Subcutaneous adipose tissue (tissue), 4 donors: ENCODE measurements around the gene FOXL3. TPM values are rescaled to one million over a fixed set of nuclear protein-coding genes. Genes with fewer than 3 reads are reported as not detected.

Source experiments
- total RNA-seq, 4 donors: library from RNA; depleted of rRNA; stranded (reverse); fragments of >200 nt; gene quantifications; one replicate each; pipeline ENCODE4 v1.1.0, GENCODE V29; 2016
- TF ChIP-seq, protein P1 (sequence below): fragments of 450-650 bp; IDR thresholded peaks from one replicate; pipeline ENCODE4 v1.5.1; 2016; ENCODE audit warnings: low read depth, mild to moderate bottlenecking, control low read depth, antibody characterized with exemption, moderate library complexity

The FOXL3 gene
- total RNA-seq, 4 donors from 2014 or later, result not detected

DNA sequence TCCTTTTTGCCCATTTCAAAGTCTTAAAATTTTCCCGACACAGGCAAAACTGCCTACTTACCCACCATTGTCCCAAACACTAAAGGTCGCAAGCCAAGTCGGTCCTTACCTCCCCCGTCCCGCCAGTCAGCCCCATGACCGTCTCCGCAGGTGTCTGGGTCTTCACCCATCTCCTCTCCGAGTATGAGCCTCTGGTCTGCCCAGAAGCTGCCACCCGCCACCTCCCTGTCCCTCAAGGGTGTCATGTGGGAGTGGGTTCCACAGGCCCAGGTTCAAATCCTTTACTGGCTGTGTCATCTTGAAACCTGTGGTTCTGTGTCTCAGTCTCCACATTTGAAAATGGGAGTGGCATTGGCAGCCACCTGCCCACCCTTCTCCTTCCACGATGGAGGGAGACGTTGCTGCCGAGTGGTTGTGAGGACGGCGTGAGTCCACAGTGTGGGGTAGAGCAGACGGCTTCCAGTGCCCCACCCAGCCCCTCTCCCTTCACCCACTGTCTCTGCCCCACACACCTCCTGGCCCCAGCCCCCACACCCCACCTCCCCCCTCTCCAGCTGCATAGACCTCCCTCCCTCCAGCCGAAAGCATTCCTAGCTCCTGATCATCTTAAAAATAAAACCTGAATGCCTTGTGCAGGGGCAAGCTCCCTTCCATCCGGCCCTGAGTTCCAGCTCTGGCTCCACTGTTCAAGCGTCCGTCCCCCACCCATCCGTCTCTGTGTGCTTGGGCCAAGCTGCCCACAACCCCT lies 35.3 kb downstream of the FOXL3 start:
- TF ChIP-seq, protein P1, sequence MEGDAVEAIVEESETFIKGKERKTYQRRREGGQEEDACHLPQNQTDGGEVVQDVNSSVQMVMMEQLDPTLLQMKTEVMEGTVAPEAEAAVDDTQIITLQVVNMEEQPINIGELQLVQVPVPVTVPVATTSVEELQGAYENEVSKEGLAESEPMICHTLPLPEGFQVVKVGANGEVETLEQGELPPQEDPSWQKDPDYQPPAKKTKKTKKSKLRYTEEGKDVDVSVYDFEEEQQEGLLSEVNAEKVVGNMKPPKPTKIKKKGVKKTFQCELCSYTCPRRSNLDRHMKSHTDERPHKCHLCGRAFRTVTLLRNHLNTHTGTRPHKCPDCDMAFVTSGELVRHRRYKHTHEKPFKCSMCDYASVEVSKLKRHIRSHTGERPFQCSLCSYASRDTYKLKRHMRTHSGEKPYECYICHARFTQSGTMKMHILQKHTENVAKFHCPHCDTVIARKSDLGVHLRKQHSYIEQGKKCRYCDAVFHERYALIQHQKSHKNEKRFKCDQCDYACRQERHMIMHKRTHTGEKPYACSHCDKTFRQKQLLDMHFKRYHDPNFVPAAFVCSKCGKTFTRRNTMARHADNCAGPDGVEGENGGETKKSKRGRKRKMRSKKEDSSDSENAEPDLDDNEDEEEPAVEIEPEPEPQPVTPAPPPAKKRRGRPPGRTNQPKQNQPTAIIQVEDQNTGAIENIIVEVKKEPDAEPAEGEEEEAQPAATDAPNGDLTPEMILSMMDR, result no peak

DNA sequence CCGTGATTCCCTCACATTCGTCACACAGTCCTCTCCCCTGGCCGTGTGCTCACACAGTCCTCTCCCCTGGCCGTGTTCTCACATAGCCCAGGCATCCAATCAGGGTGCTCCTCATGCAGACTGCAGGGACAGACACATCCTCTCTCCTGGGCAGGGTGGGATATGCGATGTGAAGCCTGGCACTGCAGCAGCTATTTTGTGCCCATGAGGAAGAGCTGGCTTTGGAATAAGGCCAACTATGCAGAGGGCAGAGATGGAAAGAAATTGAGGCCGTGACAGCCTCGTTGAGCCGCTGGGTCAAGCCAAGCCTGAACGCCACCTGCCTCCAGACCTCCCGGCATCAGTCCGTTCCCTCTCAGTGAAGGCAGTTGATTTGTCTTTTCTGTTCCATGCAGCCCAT lies 35.8 kb downstream of the FOXL3 start:
- TF ChIP-seq, protein P1, result no peak

GRCh38 chr7:326273-326672 lies 36.3 kb downstream of the FOXL3 start:
- TF ChIP-seq, protein P1, result no peak

- TF ChIP-seq, protein P1, result no peak
These were observed 36.9 kb downstream of the FOXL3 start for GRCh38 chr7:326809-327232.

DNA sequence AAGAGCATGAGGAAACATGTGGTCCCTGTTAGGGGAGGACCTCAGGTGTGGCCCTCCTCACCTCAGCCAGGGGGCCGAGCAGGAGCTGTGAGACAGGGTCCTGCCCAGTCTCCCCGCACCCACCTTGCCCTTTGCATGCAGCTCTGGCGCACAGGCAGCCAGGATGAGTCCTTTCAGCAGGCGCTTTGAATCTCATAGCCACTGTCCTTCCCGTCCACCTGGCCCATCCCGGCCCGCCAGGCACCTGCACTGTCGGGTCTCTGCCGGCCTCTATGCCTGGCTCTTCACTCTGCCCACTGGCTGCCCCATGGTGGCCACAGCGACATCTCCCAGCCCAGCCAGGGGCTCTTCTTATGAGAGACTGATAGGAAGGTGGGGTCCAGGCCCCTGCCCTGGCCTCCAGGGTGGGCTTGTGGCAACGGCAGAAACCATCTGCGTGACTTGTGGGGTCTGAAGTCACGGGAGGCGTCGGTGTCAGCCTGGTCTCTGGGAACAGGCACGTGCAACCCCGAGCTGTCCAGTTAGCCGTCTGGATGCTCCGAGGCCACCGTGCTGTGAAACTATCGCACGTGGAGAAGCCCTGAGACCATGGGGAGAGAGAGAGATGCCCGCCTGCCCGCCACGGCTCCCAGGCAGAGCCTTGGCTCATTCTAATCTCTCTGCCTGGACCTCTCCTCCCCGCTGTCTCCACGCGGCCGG lies 37.4 kb downstream of the FOXL3 start:
- TF ChIP-seq, protein P1, result no peak

GRCh38 chr7:327991-328702 lies 38.2 kb downstream of the FOXL3 start:
- TF ChIP-seq, protein P1, result no peak

DNA sequence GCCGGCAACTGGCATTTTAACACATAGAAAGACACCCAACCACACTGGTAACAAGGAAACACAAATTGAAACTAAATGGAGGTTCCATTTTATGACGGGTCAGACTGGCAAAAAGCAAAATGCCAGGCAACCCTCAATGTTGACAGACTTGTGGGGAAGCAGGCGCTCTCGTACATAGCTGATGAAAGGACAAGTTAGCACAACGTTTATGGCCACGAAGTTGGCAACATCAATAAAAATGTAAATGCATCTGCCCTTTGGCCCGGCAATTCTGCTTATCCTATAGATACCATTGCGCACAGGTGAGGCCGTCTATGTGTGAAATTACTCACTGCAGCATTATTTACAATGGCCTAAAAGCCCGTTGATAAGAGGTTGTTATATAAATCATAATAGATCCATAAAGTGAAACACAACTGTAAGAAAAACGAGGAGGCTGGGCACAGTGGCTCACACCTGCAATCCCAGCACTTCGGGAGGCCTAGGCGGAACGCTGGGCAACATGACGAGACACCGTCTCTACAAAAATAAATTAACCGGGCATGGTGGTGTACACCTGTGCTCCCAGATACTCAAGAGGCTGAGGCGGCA lies 39.8 kb downstream of the FOXL3 start:
- TF ChIP-seq, protein P1, result no peak
